GM18870 (cell line): ENCODE results near the gene CLDN5.

ENCODE experiments used
- ATAC-seq: cut with Tn5 transposase; IDR thresholded peaks from one replicate; pipeline ENCODE4 v1.9.1; 2021; ENCODE audit warnings: moderate library complexity; ENCODE audit not compliant: unreplicated experiment

CLDN5 gene

GRCh38 chr22:19522881-19523239 lies 1.4 kb downstream of the CLDN5 start:
- no peak for ATAC-seq

GRCh38 chr22:19522190-19522880 lies 1.9 kb downstream of the CLDN5 start:
- no peak for ATAC-seq

DNA sequence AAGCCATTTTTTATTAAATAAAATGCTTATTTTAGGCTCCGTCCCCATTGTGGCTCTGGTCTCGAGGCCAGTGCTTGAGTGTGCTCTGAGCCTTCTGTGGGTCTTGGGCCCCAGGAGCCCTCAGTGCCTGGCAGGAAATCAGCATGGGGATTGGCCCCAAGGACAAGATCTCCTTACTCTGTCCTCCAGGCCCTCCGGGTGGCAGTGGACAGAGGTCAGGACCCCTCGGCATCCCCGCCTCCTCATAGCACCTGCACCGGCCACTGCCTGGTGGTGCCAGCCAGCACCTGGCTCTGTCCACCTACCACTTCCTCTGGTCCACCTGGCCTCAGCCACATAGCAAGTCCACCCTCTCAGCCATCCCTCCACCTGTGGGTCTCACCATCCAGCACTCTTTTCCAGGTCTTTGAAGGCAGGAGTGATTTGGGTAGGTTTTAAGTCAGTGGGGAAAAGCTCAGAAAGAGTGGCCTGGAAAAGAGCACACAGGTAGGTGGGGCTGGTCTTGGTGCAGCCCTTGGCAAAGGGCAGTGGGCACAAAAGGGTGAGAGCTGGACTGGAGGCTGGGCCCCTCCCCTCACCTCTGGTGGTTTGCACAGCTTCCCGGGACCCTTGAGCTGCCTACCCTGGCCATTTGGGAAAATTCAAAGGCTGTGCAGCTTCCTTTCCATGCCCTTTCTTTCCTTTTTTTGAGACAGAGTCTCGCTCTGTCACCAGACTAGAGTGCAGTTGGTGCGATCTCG lies 3.5 kb downstream of the CLDN5 start:
- no peak for ATAC-seq

- no peak for ATAC-seq
Observed at GRCh38 chr22:19520007-19520406, 4.2 kb downstream of the CLDN5 start.

GRCh38 chr22:19519041-19519926 lies 4.9 kb downstream of the CLDN5 start:
- no peak for ATAC-seq

DNA sequence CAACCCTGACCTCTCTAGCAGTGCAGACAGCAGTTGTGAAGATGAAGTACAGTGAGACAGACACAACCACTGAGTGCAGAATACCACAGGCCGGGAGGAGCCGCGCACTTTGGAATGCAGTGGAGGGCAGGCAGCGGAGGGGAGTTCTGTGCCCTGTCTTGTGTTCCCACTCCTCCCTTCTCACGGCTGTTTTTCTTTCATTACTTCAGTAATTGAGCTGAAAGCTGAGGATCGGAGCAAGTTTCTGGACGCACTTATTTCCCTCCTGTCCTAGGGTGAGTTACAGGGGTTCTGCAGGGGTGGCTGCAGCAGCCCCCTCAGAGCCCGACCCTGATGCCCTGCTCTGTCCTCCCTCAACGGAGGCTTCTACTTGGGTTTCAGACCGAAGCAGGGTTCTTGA lies 5.6 kb downstream of the CLDN5 start:
- ATAC-seq = no peak

- ATAC-seq = no peak
Observed at GRCh38 chr22:19517919-19518611, 6.1 kb downstream of the CLDN5 start.

GRCh38 chr22:19517171-19517500 lies 7.1 kb downstream of the CLDN5 start:
- no peak for ATAC-seq

- ATAC-seq = no peak
Observed at GRCh38 chr22:19516378-19517170, 7.6 kb downstream of the CLDN5 start.

DNA sequence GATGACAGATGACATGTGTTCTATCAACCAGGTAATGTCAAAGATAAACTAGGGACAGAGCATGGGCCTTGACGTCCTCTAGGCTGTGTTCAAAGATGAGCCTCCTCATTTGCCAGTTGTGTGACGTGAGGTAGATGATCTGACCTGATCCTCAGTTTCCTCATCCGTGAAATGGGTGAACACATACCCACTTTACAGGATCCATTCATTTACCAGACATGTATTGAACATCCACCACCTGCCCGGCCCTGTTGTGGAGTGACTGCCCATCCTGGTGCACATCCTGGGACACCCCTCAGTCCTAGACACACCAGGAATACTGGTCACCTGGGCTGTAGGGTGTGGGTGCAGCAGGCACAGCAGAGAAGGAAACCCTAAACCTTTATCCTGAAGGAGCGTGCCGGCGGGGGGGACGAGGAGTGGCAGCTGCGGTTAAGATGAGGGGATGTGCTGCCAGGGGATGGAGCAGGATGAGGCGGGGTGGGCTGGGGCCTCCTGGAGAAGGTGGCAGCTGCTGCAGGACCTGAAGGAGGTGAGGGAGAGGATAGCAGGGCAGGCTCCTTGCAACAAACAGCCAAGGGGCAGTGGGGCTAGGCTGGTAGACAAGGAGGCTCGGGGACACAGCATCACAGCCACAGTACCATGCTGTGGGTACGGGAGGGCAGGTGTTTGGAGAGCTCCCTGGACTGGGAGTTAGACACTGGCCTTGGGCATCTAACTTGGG lies 8.4 kb downstream of the CLDN5 start:
- ATAC-seq = no peak

- ATAC-seq = no peak
Observed at GRCh38 chr22:19514831-19515565, 9.2 kb downstream of the CLDN5 start.

GRCh38 chr22:19513823-19514222 lies 10.4 kb downstream of the CLDN5 start:
- no peak for ATAC-seq

GRCh38 chr22:19510919-19511341 lies 13.3 kb downstream of the CLDN5 start:
- ATAC-seq = no peak

DNA sequence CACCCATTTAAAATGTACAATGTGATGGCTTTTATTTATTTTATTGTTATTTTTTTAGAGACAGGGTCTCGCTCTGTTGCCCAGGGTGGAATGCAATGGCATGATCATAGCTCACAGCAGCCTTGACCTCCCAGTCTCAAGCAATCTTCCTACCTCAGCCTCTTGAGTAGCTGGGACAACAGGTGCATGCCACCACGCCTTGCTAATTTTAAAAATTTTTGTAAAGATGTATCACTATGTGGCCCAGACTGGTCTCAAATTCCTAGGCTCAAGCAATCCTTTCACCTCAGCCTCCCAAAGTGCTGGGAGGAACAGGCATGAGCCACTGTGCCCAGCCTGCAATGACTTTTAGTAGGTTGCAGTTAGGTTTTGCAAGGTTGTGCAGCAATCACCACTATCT lies 14.3 kb downstream of the CLDN5 start:
- ATAC-seq = no peak

- ATAC-seq = no peak
Observed at GRCh38 chr22:19509191-19509590, 15.0 kb downstream of the CLDN5 start.

GRCh38 chr22:19508024-19508776 lies 16.0 kb downstream of the CLDN5 start:
- ATAC-seq = no peak

GRCh38 chr22:19507534-19507861 lies 16.7 kb downstream of the CLDN5 start:
- no peak for ATAC-seq

- no peak for ATAC-seq
Observed at GRCh38 chr22:19506212-19506611, 18.0 kb downstream of the CLDN5 start.

- no peak for ATAC-seq
Observed at GRCh38 chr22:19505735-19506126, 18.5 kb downstream of the CLDN5 start.
